NCI-H2227 treated with DMSO at 0.1 percent for 48 hours (cell line): ENCODE results near the gene PRDX5.
A peak's percentile ranks its signal among the peaks of the same experiment; 100 is the strongest.

ENCODE experiments used
- DNase-seq: peaks from one replicate; lab custom pipeline; 2025; lab: John Stamatoyannopoulos, UW

PRDX5 gene

GRCh38 chr11:64290352-64291261 is 27.3 kb upstream of the PRDX5 start:
- DNase-seq, result no peak

GRCh38 chr11:64291262-64291751 is 26.6 kb upstream of the PRDX5 start, which contains the start of gene KCNK4:
Gene KCNK4, plus strand, starts transcription at chr11:64291302. Its CDS starts 1,717 bp downstream, at chr11:64293019.
- no peak for DNase-seq

GRCh38 chr11:64291752-64292459 is 26.0 kb upstream of the PRDX5 start:
- no peak for DNase-seq

DNA sequence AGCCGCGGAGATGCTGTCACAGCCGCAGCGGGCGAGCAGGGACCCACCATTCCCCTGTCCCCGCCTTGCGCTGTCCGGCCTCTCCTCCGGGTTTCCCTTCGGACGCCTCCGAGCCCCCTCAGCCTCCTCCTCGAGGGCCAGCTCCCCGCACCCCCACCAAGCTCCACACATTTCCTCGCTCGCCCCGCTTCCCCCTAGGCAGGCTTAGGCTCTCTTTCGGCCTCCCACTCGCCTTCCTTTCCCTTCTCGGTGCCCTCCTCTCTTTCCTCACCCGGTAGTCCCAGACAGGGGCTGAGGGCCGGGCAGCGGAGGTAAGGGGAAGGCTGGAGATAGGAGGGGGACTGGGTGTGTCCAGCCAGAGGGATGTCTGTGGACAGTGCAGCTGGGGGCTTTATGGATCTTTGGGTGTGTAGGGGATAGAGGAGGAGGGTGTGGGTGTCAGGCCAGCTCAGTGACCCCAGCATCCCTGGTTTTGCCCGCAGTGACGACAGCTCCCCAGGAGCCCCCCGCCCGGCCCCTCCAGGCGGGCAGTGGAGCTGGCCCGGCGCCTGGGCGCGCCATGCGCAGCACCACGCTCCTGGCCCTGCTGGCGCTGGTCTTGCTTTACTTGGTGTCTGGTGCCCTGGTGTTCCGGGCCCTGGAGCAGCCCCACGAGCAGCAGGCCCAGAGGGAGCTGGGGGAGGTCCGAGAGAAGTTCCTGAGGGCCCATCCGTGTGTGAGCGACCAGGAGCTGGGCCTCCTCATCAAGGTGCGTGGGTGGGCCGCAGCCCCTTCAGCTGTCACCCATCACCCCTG is 25.3 kb upstream of the PRDX5 start:
- DNase-seq, result no peak

GRCh38 chr11:64294774-64295173 is 23.1 kb upstream of the PRDX5 start:
- DNase-seq, result no peak

DNA sequence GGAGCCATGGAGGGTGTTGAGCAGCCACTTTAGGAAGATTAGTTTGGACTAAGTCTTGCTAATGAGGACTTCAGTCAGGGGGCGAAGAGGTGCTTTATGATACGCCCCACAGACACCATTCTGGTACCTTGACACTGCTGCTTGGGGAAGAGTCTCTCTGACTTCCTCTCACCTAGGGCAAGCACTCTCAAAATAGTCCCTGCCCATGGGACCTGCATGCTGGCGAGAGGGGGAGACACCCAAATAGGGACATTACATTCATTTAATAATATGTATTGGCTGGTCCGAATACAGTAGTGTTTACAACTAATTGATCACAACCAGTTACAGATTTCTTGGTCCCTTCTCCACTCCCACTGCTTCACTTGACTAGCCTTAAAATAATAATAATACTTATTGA is 22.2 kb upstream of the PRDX5 start:
- DNase-seq, result no peak

DNA sequence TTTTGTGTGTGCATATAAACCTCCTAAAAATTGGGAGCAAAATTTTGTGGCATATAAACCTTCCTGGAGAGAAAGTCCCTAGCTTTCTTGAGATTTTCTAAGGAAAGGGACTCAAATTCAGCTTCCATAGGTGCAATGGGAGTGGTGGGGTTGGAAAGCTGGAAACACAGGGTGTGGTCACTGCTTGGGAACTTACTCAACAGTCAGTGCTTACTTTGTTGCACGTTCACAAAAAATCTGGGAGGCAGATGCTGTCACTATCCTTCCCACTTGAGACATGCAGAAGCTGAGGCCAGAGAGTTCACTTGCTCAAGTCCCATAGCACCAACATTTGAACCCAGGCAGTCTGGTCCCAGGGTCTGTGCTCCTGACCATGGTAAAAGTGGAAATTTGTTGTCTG is 21.7 kb upstream of the PRDX5 start:
- no peak for DNase-seq

DNA sequence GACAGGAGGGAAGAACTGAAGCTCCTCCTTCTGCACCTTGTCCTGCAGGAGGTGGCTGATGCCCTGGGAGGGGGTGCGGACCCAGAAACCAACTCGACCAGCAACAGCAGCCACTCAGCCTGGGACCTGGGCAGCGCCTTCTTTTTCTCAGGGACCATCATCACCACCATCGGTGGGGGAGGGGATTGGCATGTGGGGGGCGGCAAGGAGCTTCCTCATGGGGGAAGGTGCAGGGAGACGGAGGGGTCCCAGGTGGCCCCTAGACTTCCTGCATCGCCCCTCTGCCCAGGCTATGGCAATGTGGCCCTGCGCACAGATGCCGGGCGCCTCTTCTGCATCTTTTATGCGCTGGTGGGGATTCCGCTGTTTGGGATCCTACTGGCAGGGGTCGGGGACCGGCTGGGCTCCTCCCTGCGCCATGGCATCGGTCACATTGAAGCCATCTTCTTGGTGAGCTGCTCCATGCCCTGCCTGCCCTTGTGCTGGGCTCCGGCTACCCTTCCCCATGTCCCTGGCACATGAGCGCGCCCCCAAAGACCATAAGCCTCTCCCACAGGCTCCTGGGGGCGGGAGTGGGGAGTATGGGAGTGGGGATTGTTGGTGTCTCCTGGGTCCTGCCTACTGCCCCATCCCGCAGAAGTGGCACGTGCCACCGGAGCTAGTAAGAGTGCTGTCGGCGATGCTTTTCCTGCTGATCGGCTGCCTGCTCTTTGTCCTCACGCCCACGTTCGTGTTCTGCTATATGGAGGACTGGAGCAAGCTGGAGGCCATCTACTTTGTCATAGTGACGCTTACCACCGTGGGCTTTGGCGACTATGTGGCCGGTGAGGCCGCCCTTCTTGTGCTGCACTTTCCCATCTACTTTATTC is 20.9 kb upstream of the PRDX5 start:
- DNase-seq, result no peak

GRCh38 chr11:64297699-64298358 is 20.1 kb upstream of the PRDX5 start:
- DNase-seq, result no peak

GRCh38 chr11:64298966-64299846 is 18.7 kb upstream of the PRDX5 start:
- no peak for DNase-seq

GRCh38 chr11:64299847-64300648 is 17.9 kb upstream of the PRDX5 start, which contains the start of gene CATSPERZ:
Gene CATSPERZ, plus strand, starts transcription at chr11:64300358. Its CDS starts 53 bp downstream, at chr11:64300411.
- no peak for DNase-seq

GRCh38 chr11:64303109-64304031 is 14.6 kb upstream of the PRDX5 start:
- DNase-seq, result no peak

DNA sequence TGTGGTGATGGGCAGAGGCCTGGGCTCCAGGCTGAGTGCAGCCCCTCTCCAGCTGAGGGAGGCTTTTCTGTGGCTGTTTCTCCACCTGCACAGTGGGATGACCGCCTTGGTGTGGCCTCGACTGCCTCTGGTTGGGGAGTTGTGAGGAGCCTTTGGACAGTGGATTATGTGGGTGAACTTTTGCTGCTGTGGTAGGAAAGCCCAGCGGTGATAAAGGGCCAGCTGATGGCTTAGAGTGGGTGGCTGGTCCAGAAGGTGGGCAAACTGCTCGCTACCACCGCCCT is 13.9 kb upstream of the PRDX5 start:
- DNase-seq, result no peak

GRCh38 chr11:64304316-64305072 is 13.4 kb upstream of the PRDX5 start:
- peak; percentile 70 for DNase-seq

- DNase-seq, result peak; percentile 99
Observed at GRCh38 chr11:64305075-64305690, 12.7 kb upstream of the PRDX5 start, which contains the start of gene ESRRA. Gene ESRRA, plus strand, starts transcription at chr11:64305524. Its CDS starts 1,656 bp downstream, at chr11:64307180.
